Measurements from ENCODE around the gene DNAH3.

Gene DNAH3

GRCh38 chr16:21092951-21093350 is 57.7 kb downstream of the DNAH3 start:
- TF ChIP-seq CTCF (IDR thresholded peaks at IDR 0.05), result no peak
- no peak overlapping the region for H3K4me3 ChIP-seq
- DNase-seq (ENCODE audit: low spot score), result no peak
- H3K27ac ChIP-seq, result no peak overlapping the region

GRCh38 chr16:21088646-21089538 is 61.8 kb downstream of the DNAH3 start:
- no peak overlapping the region for H3K27ac ChIP-seq
- H3K4me3 ChIP-seq, result no peak overlapping the region
- no peak for TF ChIP-seq CTCF (IDR thresholded peaks at IDR 0.05)
- DNase-seq (ENCODE audit: low spot score), result no peak

GRCh38 chr16:21088143-21088542 is 62.5 kb downstream of the DNAH3 start:
- no peak overlapping the region for H3K27ac ChIP-seq
- TF ChIP-seq CTCF (IDR thresholded peaks at IDR 0.05), result no peak

GRCh38 chr16:21084631-21085225 is 65.9 kb downstream of the DNAH3 start:
- no peak for TF ChIP-seq CTCF (IDR thresholded peaks at IDR 0.05)
- H3K27ac ChIP-seq, result no peak overlapping the region
- H3K4me3 ChIP-seq, result no peak overlapping the region
- no peak for DNase-seq (ENCODE audit: low spot score)

More at GRCh38 chr16:21088143-21088542, 62.5 kb downstream of the DNAH3 start:
- no peak overlapping the region for H3K4me3 ChIP-seq
- no peak for DNase-seq (ENCODE audit: low spot score)

GRCh38 chr16:21083729-21084268 is 66.8 kb downstream of the DNAH3 start:
- DNase-seq (ENCODE audit: low spot score), result peak; percentile 79
- no peak overlapping the region for H3K27ac ChIP-seq
- TF ChIP-seq CTCF (IDR thresholded peaks at IDR 0.05), result peak; percentile 72
- H3K4me3 ChIP-seq, result no peak overlapping the region

GRCh38 chr16:21081329-21081728 is 69.3 kb downstream of the DNAH3 start:
- no peak for TF ChIP-seq CTCF (IDR thresholded peaks at IDR 0.05)
- Histone ChIP-seq H3K4me3 (no peak overlapping the region), H3K27ac (no peak overlapping the region)
- no peak for DNase-seq (ENCODE audit: low spot score)

Data from coronary artery (tissue), 2 donors.